HAP-1 (cell line): ENCODE measurements around the gene PTGR2.
"Not testable (repeated sequence)": the region's sequence is repeated elsewhere in the genome, so short reads cannot be mapped to it uniquely, and the experiment has no call there.

Source experiments
- DNase-seq, 2 experiments: peaks; one replicate each; pipeline ENCODE4 v3.0.0-alpha.2; 2016 to 2020; ENCODE audit warnings: low spot score in 2 of 2
- H3K27me3 ChIP-seq: fragments of 250-450 bp; sonication (Bioruptor Pico); 2 replicates; pipeline ENCODE4 v1.5.1; 2020; ENCODE audit warnings: low read depth, mild to moderate bottlenecking, moderate library complexity
- H3K36me3 ChIP-seq: fragments of 250-450 bp; sonication (Bioruptor Pico); replicated peaks from 2 replicates; pipeline ENCODE4 v1.5.1; 2020; ENCODE audit warnings: mild to moderate bottlenecking
- H3K4me1 ChIP-seq: fragments of 250-450 bp; sonication (Bioruptor Pico); 2 replicates; pipeline ENCODE4 v1.5.1; 2020; ENCODE audit warnings: mild to moderate bottlenecking
- H3K4me3 ChIP-seq: fragments of 250-450 bp; sonication (Bioruptor Pico); 2 replicates; pipeline ENCODE4 v1.5.1; 2020; ENCODE audit warnings: mild to moderate bottlenecking, moderate library complexity
- H3K9me3 ChIP-seq: fragments of 250-450 bp; sonication (Bioruptor Pico); 2 replicates; pipeline ENCODE4 v1.5.1; 2020; ENCODE audit warnings: mild to moderate bottlenecking, moderate library complexity
- in situ Hi-C: fragments of 300-500 bp; cut with MboI; formaldehyde crosslinking; loops from 3 replicates; pipeline ENCODE4 v1.14.3; 2020; ENCODE audit warnings: low sequenced_read_pairs, inconsistent platforms, mixed read lengths

Gene PTGR2

GRCh38 chr14:73916324-73916723 is 64.7 kb downstream of the PTGR2 start:
- DNase-seq = no peak
- in situ Hi-C loops = loop anchor here (25.0 kb wide), 1 partner anchor 804 kb away; no protein-coding TSS in a partner anchor
- Histone ChIP-seq H3K4me1 (no peaks in the 10 kb centered on the region), H3K4me3 (no peak overlapping the region), H3K9me3 (no peaks in the 10 kb centered on the region), H3K36me3 (peaks cover 45% of the 10 kb centered on the region), H3K27me3 (no peaks in the 10 kb centered on the region)

- not testable (repeated sequence) for H3K27me3 ChIP-seq, DNase-seq, H3K9me3 ChIP-seq, H3K4me3 ChIP-seq, H3K4me1 ChIP-seq
- in situ Hi-C loops = loop anchor here (25.0 kb wide), 1 partner anchor 807 kb away; no protein-coding TSS in a partner anchor
- peaks cover 56% of the 10 kb centered on the region for H3K36me3 ChIP-seq
Measured at GRCh38 chr14:73919457-73919856, 67.8 kb downstream of the PTGR2 start.

- H3K27me3 ChIP-seq = no peaks in the 10 kb centered on the region
- no peaks in the 10 kb centered on the region for H3K4me1 ChIP-seq
- H3K36me3 ChIP-seq = peaks cover 89% of the 10 kb centered on the region
- H3K4me3 ChIP-seq = no peak overlapping the region
- no peak for DNase-seq
- H3K9me3 ChIP-seq = no peaks in the 10 kb centered on the region
- in situ Hi-C loops = loop anchor here (25.0 kb wide), 1 partner anchor 812 kb away; no protein-coding TSS in a partner anchor
Measured at GRCh38 chr14:73924337-73924736, 72.7 kb downstream of the PTGR2 start.
